ENCODE data around the gene CDKN2AIPNL. TPM values are rescaled to one million over a fixed set of nuclear protein-coding genes. Genes with fewer than 3 reads are reported as not detected.
A peak's percentile ranks its signal among the peaks of the same experiment; 100 is the strongest.

Gene CDKN2AIPNL
- total and polyA plus RNA-seq, 2 of the 8 experiments (the other 6 are each of a cell fraction or from before 2014, with no cell fraction given): 40.0 to 56.3 TPM

- Histone ChIP-seq H2AFZ (ENCODE audit: low read length) (no peak overlapping the region), H3K27ac (ENCODE audit: low read depth, low read length) (no peak overlapping the region), H3K79me1 (ENCODE audit: low read depth, low read length) (peaks cover 4% of the 10 kb centered on the region), H3K4me2 (ENCODE audit: insufficient read depth in 1 of 2, low read depth in 2 of 2, low read length in 2 of 2) (peak overlapping the region; percentile 49 to 82), H3K23me2 (ENCODE audit: low read depth, low read length) (peaks cover 2% of the 10 kb centered on the region; the same call in 1 of the 2 replicates), H3K79me2 (ENCODE audit: control insufficient read depth in 1 of 2, insufficient read depth in 2 of 2, low read length in 2 of 2) (peaks cover 0 to 5% of the 10 kb centered on the region in 2 experiments; a peak in 2 of 4 replicates), H2BK20ac (ENCODE audit: low read length) (no peak overlapping the region), H3K36me3 (ENCODE audit: control insufficient read depth in 2 of 4, insufficient read depth in 4 of 4, low read length in 3 of 4) (no peaks in the 10 kb centered on the region), H4K20me1 (replicated peaks in 1 of 2; ENCODE audit: control insufficient read depth in 1 of 2, insufficient read depth in 2 of 2, low read length in 2 of 2) (no peaks in the 10 kb centered on the region), H2BK15ac (ENCODE audit: low read length) (0 out of 2 replicates have a peak overlapping the region, but pooled peaks have one; percentile 63), H4K8ac (ENCODE audit: extremely low read depth, insufficient read depth, low read length) (no peak overlapping the region), H2BK5ac (ENCODE audit: low read depth, low read length) (peak overlapping the region; percentile 58; the same call in 1 of the 2 replicates), H3K56ac (replicated peaks; ENCODE audit: insufficient read length, low read depth, low read length) (no peak overlapping the region), H3K9ac (replicated peaks in 1 of 4; ENCODE audit: extremely low read depth in 1 of 4, low read depth in 3 of 4, low read length in 3 of 4) (no peak overlapping the region), H3K14ac (ENCODE audit: insufficient read length) (no peak overlapping the region), H3K18ac (ENCODE audit: extremely low read depth, low read length) (no peak overlapping the region; the same call in 1 of the 2 replicates), H4K91ac (replicated peaks; ENCODE audit: insufficient read length, low read length) (no peak overlapping the region), H4K5ac (ENCODE audit: insufficient read length, low read depth, low read length) (no peak overlapping the region), H2BK120ac (replicated peaks; ENCODE audit: low read depth, low read length) (no peak overlapping the region), H3K27me3 (replicated peaks in 1 of 4; ENCODE audit: control insufficient read depth in 3 of 4, extremely low read depth in 1 of 4, insufficient read depth in 3 of 4, low read length in 3 of 4) (peaks cover 0 to 1% (median 0%) of the 10 kb centered on the region in 4 experiments; a peak in 1 of 7 replicates), H3K23ac (ENCODE audit: insufficient read length) (no peak overlapping the region), H3K4me1 (replicated peaks in 1 of 4; ENCODE audit: control insufficient read depth in 3 of 4, insufficient read depth in 4 of 4, low read length in 3 of 4) (peaks cover 6 to 27% (median 16%) of the 10 kb centered on the region in 4 experiments; a peak in 6 of 7 replicates), H3K4ac (replicated peaks; ENCODE audit: insufficient read length, low read depth, low read length) (no peak overlapping the region), H2BK12ac (ENCODE audit: low read depth, low read length) (no peak overlapping the region), H2AK5ac (ENCODE audit: low read depth, low read length) (peak overlapping the region; percentile 79; the same call in 1 of the 2 replicates), H3K9me3 (ENCODE audit: insufficient read depth in 2 of 2, low read depth in 1 of 2, low read length in 1 of 2) (no peaks in the 10 kb centered on the region), H3K4me3 (ENCODE audit: extremely low read depth in 1 of 4, insufficient read depth in 2 of 4, low read depth in 3 of 4, low read length in 4 of 4) (peak overlapping the region in 1 of 4 experiments; percentile 44; a peak in 2 of 8 replicates)
- ChIA-PET CTCF (ENCODE audit: partially characterized antibody) (interaction anchor here (0.7 to 7.8 kb wide), 9 partner anchors 10 to 156 kb away, joined by 3 to 91 read pairs (median 4); partner anchors contain the start of genes CDKN2AIPNL and JADE2), POLR2A (ENCODE audit: partially characterized antibody) (interaction anchor here (0.9 to 5.0 kb wide), 13 partner anchors 9 to 254 kb away, joined by 3 to 31 read pairs (median 8); partner anchors contain the start of genes CDKN2AIPNL, JADE2 and UBE2B)
- FAIRE-seq (no peak), DNase-seq (ENCODE audit: low read depth in 1 of 2, low spot score in 2 of 2) (no peak)
- TF ChIP-seq CTBP2 (IDR thresholded peaks at IDR 0.05; ENCODE audit: borderline replicate concordance, insufficient read depth, insufficient read length, low read length) (peak; percentile 59), BCL11A (IDR thresholded peaks at IDR 0.05; ENCODE audit: low read depth in 2 of 2, low read length in 2 of 2) (no peak), CTCF (IDR thresholded peaks at IDR 0.05; ENCODE audit: control extremely low read depth in 1 of 3, insufficient read depth in 1 of 3, low read depth in 1 of 3, low read length in 3 of 3) (peak in 1 of 3 experiments; percentile 7; a peak in 1 of 4 replicates), CBX8 (IDR thresholded peaks at IDR 0.05; ENCODE audit: borderline replicate concordance, low read depth, low read length) (no peak)
- WGBS, 2 experiments (ENCODE audit: extremely low coverage in 1 of 2, insufficient coverage in 1 of 2, insufficient read length in 1 of 2, insufficient replicate concordance in 2 of 2, low coverage in 1 of 2, low lambda C conversion rate in 2 of 2, missing lambda C conversion rate in 1 of 2): 43% methylated on average over 5 of the region's 5 CpGs; no CpG with 5 or more reads in 1 of the 2 experiments
Observed at GRCh38 chr5:134430001-134430569, 18.4 kb upstream of the CDKN2AIPNL start.
